Measurements from ENCODE around the gene ZBTB5.
A peak's percentile ranks its signal among the peaks of the same experiment; 100 is the strongest.
"Not testable (repeated sequence)": the region's sequence is repeated elsewhere in the genome, so short reads cannot be mapped to it uniquely, and the experiment has no call there.

ZBTB5 gene

DNA sequence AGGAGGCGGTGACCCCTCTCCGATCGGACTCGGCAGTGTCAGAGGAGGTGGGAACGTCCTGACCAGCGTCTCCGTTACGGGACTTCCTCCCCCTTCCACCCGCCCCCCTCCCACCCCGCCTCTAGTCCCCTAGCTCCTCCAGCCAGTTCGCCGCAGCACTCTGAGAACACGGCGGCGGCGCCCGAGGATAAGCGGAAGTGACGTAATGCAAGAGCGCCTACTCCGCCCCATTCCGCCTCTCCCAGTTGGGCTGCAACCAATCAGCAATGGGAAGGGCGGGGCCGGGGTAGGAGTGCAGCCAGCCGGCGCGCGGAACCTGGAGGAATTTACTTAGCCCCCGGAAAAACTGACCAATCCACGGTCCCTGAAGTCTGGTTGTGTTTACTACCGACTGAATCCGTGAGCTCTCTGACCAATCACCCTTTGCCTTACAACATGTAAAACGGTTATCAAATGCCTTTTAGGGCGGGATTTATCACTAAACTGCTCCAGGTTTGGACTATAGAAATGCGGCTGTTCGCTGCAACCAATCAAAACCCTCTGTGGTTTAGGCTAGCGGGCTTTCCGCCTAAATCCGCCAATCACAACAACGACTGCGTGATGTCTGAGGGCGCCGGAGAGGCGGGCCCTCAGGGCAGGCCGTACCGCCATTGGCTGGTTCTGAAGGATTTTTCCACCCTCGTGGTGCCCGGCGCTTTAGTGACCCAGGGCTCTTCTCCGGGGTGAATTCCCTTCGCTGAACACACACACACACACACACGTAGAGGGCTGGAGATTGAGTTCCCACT lies at the start of gene ZBTB5:
TSS of gene ZBTB5 (minus strand) at position 202 of the 788 bp plus-strand sequence. CDS start 22,899 bp downstream, outside the sequence.
- no peak for TF ChIP-seq CTCF (IDR thresholded peaks at IDR 0.05; ENCODE audit: low read depth, low read length)
- peak within 1 kb of the TSS; percentile 91 for H3K4me3 ChIP-seq (ENCODE audit: low read depth, low read length)

DNA sequence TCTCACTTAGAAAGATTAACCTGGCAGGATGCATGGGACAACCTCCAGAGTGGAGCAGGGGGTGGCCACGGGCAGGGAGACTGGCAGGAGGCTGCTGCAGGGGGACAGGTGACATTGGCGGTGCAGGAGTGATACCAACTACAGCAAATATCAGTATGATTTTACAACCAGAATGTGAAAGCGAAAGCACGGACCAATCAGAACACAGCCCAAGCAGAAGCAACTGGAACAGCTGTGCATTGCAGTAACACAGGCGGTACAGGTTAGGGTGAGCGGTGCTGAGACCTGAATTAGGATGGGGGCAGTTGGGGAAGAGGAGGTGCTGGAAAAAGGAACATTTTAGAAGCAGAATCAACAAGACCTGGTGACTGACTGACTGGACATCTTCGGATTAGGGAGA lies 49.7 kb upstream of the ZBTB5 start:
- H3K4me3 ChIP-seq (ENCODE audit: low read depth, low read length): no peak overlapping the region
- TF ChIP-seq CTCF (IDR thresholded peaks at IDR 0.05; ENCODE audit: low read depth, low read length): no peak

DNA sequence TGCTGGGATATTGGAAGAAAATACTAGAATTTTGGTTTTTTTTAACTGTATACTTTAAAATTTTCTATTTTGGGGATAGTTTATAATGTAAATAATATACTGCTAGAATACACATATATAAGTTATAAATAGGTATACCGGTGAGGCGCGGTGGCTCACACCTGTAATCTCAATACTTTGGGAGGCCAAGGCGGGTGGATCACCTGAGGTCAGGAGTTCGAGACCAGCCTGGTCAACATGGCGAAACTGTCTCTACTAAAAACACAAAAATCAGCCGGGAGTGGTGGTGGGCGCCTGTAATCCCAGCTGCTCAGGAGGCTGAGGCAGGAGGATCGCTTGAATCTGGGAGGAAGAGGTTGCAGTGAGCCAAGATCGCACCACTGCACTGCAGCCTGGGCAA lies 49.2 kb upstream of the ZBTB5 start:
- H3K4me3 ChIP-seq (ENCODE audit: low read depth, low read length): not testable (repeated sequence)

DNA sequence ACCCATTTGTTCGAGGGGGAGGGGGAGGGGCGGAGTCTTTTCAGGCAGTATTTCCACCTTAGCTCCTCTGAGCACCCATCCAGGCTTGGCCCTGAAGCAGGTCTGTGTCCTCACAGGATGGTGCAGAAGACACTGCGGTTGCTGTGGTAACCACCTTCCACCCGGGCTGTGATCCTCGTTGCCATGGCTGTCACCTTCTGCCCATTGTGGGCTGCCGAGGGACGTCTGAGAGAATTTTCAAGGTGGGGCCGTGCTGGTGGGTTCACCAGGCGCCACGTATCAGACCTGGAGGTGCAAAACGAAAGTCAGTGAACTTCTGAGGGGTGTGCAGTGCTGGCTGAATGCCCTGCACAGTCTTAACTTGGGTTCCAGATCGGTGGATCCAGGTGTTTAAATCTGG lies 47.2 kb upstream of the ZBTB5 start:
- H3K4me3 ChIP-seq (ENCODE audit: low read depth, low read length): no peak overlapping the region
- no peak for TF ChIP-seq CTCF (IDR thresholded peaks at IDR 0.05; ENCODE audit: low read depth, low read length)

DNA sequence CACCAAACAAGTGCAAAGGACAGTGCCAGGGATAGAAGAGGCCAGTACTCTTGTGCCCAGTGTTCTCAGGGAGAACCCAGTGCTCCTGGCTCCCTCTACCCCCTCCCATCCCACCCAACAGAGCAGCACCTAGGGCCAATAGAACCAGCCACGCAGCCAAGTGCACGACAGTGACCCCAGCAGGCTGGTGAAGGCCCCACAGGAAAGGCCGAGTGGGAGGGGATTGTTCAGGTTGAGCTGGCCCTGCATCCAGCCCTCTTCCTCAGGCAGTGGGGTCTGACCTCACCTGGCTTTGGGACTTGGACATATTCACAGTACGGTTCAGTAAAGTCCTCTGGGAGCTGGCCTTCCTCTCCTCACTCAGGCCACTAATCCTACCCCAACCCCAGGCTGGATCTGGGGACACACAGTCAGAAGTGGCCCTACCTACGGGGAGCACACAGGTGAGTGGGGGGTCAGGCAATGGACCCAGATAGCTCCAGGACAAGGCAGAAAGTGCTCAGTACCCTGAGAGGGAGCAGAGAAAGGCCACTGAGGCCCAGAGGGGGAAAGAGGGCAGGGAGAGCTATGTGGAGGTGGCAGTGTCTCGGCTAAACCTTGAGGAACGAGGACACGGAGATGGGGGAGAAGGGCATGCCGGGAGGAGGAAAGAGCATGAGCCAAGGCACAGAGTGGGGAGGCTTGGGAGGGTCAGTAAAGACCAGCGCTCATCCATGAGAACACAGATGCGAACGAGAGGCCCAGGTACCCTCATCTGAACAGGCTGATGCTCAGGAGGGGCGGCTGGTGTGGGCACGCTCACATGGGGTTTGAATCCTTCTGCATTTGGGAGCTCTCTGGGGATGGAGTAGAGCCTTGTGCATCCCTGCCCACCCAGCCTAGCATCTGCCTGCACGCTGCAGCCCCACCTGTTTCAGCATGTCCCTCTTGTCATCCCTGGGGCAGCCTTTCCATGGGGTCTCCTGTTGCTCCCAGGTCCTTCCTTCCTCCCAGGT lies 46.1 kb upstream of the ZBTB5 start:
- H3K4me3 ChIP-seq (ENCODE audit: low read depth, low read length): no peak overlapping the region
- TF ChIP-seq CTCF (IDR thresholded peaks at IDR 0.05; ENCODE audit: low read depth, low read length): no peak

GRCh38 chr9:37510053-37510452 lies 44.8 kb upstream of the ZBTB5 start:
- not testable (repeated sequence) for H3K4me3 ChIP-seq (ENCODE audit: low read depth, low read length)

DNA sequence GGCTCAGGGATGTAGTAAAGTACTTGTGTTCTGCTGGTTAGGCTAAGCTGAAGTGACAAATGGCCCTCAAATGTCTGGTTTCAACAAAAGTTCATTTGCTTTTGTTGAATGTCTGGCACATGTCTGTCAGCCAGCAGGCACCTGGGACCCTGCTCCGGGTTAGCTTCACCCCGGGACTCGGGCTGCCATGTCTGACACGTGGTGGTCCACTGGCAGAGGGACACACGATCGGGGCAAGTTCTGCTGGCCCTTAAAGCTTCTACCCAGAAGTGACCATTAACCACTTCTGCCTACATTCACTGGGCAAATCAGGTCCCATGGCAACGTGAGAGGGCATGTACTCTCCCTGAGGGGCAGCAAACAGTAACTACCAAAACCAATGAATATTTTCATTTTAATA lies 44.3 kb upstream of the ZBTB5 start:
- H3K4me3 ChIP-seq (ENCODE audit: low read depth, low read length): no peak overlapping the region
- TF ChIP-seq CTCF (IDR thresholded peaks at IDR 0.05; ENCODE audit: low read depth, low read length): no peak

- no peak overlapping the region for H3K4me3 ChIP-seq (ENCODE audit: low read depth, low read length)
- TF ChIP-seq CTCF (IDR thresholded peaks at IDR 0.05; ENCODE audit: low read depth, low read length): no peak
Measured at GRCh38 chr9:37508834-37509206, 43.6 kb upstream of the ZBTB5 start.

Measured in WI38 (cell line).